Stimulated activated CD4-positive, alpha-beta T cell treated with anti-CD3 and anti-CD28 coated beads, Interleukin-15, amount 100 ng/mL, for 48 hours (primary cell): ENCODE results near the gene KNG1.

Experiments used
- DNase-seq, 2 donors: peaks; one replicate each; pipeline ENCODE4 v3.0.0-alpha.2; 2020; ENCODE audit warnings: low read depth in 2 of 2

The KNG1 gene

GRCh38 chr3:186772701-186773417 is 55.7 kb downstream of the KNG1 start:
- DNase-seq = peak; percentile 56 to 60

- no peak for DNase-seq
Observed at GRCh38 chr3:186775999-186776398, 58.8 kb downstream of the KNG1 start.

GRCh38 chr3:186779204-186779603 is 62.0 kb downstream of the KNG1 start:
- no peak for DNase-seq

GRCh38 chr3:186782542-186783057 is 65.4 kb downstream of the KNG1 start:
- DNase-seq = no peak

- DNase-seq = peak; percentile 83 to 86
Observed at GRCh38 chr3:186783058-186783730, 66.0 kb downstream of the KNG1 start, which contains the start of gene EIF4A2. EIF4A2 (plus strand) TSS chr3:186783577; CDS start chr3:186783611, 34 bp downstream.

GRCh38 chr3:186783731-186784515 is 66.8 kb downstream of the KNG1 start:
- DNase-seq = peak; percentile 62

- DNase-seq = no peak
Observed at GRCh38 chr3:186784820-186785494, 67.8 kb downstream of the KNG1 start.

GRCh38 chr3:186785495-186786018 is 68.4 kb downstream of the KNG1 start:
- DNase-seq = no peak

GRCh38 chr3:186786922-186787321 is 69.8 kb downstream of the KNG1 start:
- DNase-seq = no peak

- no peak for DNase-seq
Observed at GRCh38 chr3:186787642-186788481, 70.7 kb downstream of the KNG1 start.

GRCh38 chr3:186788482-186789370 is 71.6 kb downstream of the KNG1 start:
- no peak for DNase-seq

- no peak for DNase-seq
Observed at GRCh38 chr3:186789554-186790260, 72.5 kb downstream of the KNG1 start.

- no peak for DNase-seq
Observed at GRCh38 chr3:186790261-186790981, 73.3 kb downstream of the KNG1 start.
